Heart right ventricle (tissue), 16 donors: Measurements from ENCODE around the gene LRRN4. TPM values are rescaled to one million over a fixed set of nuclear protein-coding genes. Genes with fewer than 3 reads are reported as not detected.

Experiments
- ATAC-seq, 8 donors: fragments of 200-7000 bp; cut with Tn5 transposase; one replicate each; pipeline ENCODE4 v1.9.1; 2020; ENCODE audit warnings: mild to moderate bottlenecking in 8 of 8, moderate library complexity in 8 of 8, moderate number of reproducible peaks in 1 of 8
- DNase-seq, 2 donors: peaks; one replicate each; pipeline ENCODE4 v3.0.0-alpha.2; 2020
- H3K27ac ChIP-seq, 10 donors: fragments of 200-600 bp; sonication (generic) in 2 of 10; one replicate each; pipeline versions ENCODE4 v1.5.0 to v1.8.0; 2020 to 2022; ENCODE audit warnings: mild to moderate bottlenecking in 3 of 10
- H3K27me3 ChIP-seq, 7 donors: fragments of 200-600 bp; one replicate each; pipeline ENCODE4 v1.8.0; 2021 to 2022; ENCODE audit warnings: mild to moderate bottlenecking in 2 of 7
- H3K36me3 ChIP-seq, 9 donors: fragments of 200-600 bp; sonication (generic) in 1 of 9; one replicate each; pipeline versions ENCODE4 v1.5.0 to v1.8.0; 2020 to 2022; ENCODE audit warnings: mild to moderate bottlenecking in 2 of 9
- H3K4me1 ChIP-seq, 9 donors: fragments of 200-600 bp; sonication (generic) in 1 of 9; one replicate each; pipeline versions ENCODE4 v1.5.0 to v1.8.0; 2020 to 2022; ENCODE audit warnings: mild to moderate bottlenecking in 4 of 9
- H3K4me3 ChIP-seq, 10 donors: fragments of 200-600 bp; sonication (generic) in 2 of 10; one replicate each; pipeline versions ENCODE4 v1.5.0 to v1.8.0; 2020 to 2022; ENCODE audit warnings: mild to moderate bottlenecking in 7 of 10, moderate library complexity in 2 of 10
- H3K9me3 ChIP-seq, 11 donors: fragments of 200-600 bp in 10 of 11; sonication (generic) in 2 of 11; one replicate each; pipeline versions ENCODE4 v1.5.0 to v1.8.0; 2013 to 2022; ENCODE audit warnings: mild to moderate bottlenecking in 2 of 11, control low read depth in 1 of 11, moderate library complexity in 1 of 11
- CTCF ChIP-seq, 9 donors: fragments of 200-600 bp; sonication (generic) in 2 of 9; IDR thresholded peaks; one replicate each; pipeline versions ENCODE4 v1.5.0 to v1.8.0; 2021 to 2022; ENCODE audit warnings: antibody characterized with exemption in 9 of 9, mild to moderate bottlenecking in 5 of 9, moderate library complexity in 1 of 9
- WGBS, 2 donors: extraction: QIAGEN DNeasy Blood & Tissue Kit; methylation state at CpG; one replicate each; pipeline ENCODE4 v1.1.7; 2013; ENCODE audit warnings: inconsistent platforms in 1 of 2; 5-methylcytosine and 5-hydroxymethylcytosine counted together
- intact Hi-C, 10 donors: fragments of 100-400 bp; cut with DNase I; formaldehyde crosslinking; loops; one replicate each; pipeline versions ENCODE4 v1.11.1 to v1.14.2; 2022
- polyA plus RNA-seq, 2 donors: library from polyadenylated mRNA; stranded (reverse); fragments of 200-250 nt; gene quantifications; one replicate each; pipeline ENCODE4 v1.2.3, GENCODE V29; 2013
- total RNA-seq, 10 donors: library from RNA; stranded (reverse); fragmentation: NEBNext Ultra II Directional in 3 of 10; extraction: Animal tissue kit (Norgen Biotek cat#: 25700) in 3 of 10; gene quantifications; one replicate each; pipeline versions ENCODE4 v1.2.1 to v1.2.4, GENCODE V29; 2021 to 2023
- donor health status: Arrhythmogenic right ventricular cardiomyopathy.
- donor health status: ischemic (EF 13 %, LVEDD 7.1; RV severe dilation, severe dysfunction).
- donor health status: healthy with polysubstance abuse.
- donor health status: DM: no; HTN: yes; CAD: no.
- donor health status: DM: no; HTN: no; CAD: no.
- donor health status: ischemic (EF 25% LVEDD 6.9; RV normal size, moderate dysfunction).
- donor health status: ischemic (EF 25% LVEDD 5.7; RV mildly dilated, moderate dysfunction).
- donor health status: healthy.
- donor health status: DM: yes; HTN: yes; CAD: no.
- donor health status: Ischemic cardiomyopathy.
- donor health status: ischemic (EF 35%, LVEDD 5.7; RV mildly dilated, moderate dysfunction).
- donor health status: nonischemic (EF 11% LVEDD 7.7; RV severe dilation, severe dysfunction).
- donor health status: DM: yes; HTN: yes; CAD: no.
- donor health status: PGD.
- donor health status: ischemic (EF 29% LVEDD 5.4; RV normal size, mild dysfunction).
- donor health status: nonischemic (EF 23%, LVEDD 6.1; RV moderate dilation, normal function).

Gene LRRN4
- total and polyA plus RNA-seq, 12 donors: 0.11 to 1.1 (median 0.21) TPM; not detected in 4

- H3K36me3 ChIP-seq: peaks cover 0 to 13% (median 0%) of the 10 kb centered on the region in 9 donors
- H3K4me3 ChIP-seq: no peak overlapping the region
- DNase-seq: no peak
- no peak for ATAC-seq
- intact Hi-C loops: no loop called here
- H3K9me3 ChIP-seq: no peaks in the 10 kb centered on the region
- no peaks in the 10 kb centered on the region for H3K27me3 ChIP-seq
- peaks cover 0 to 3% (median 0%) of the 10 kb centered on the region in 9 donors for H3K4me1 ChIP-seq
- no peak for TF ChIP-seq CTCF (IDR thresholded peaks at IDR 0.05)
- H3K27ac ChIP-seq: no peak overlapping the region
Observed at GRCh38 chr20:6099819-6100218, 46.0 kb upstream of the LRRN4 start.

- 80 to 83% methylated on average over 5 of the region's 5 CpGs for WGBS, 2 donors
- Histone ChIP-seq H3K27me3 (no peaks in the 10 kb centered on the region), H3K4me3 (no peak overlapping the region), H3K36me3 (peaks cover 0 to 17% (median 0%) of the 10 kb centered on the region in 9 donors), H3K27ac (no peak overlapping the region), H3K4me1 (no peaks in the 10 kb centered on the region), H3K9me3 (no peaks in the 10 kb centered on the region)
- no peak for ATAC-seq
- no peak for TF ChIP-seq CTCF (IDR thresholded peaks at IDR 0.05)
- no peak for DNase-seq
- intact Hi-C loops: no loop called here
Observed at GRCh38 chr20:6095409-6095808, 41.5 kb upstream of the LRRN4 start.

GRCh38 chr20:6094565-6094964 is 40.7 kb upstream of the LRRN4 start:
- intact Hi-C loops: no loop called here
- Histone ChIP-seq H3K4me3 (no peak overlapping the region), H3K36me3 (peaks cover 0 to 17% (median 0%) of the 10 kb centered on the region in 9 donors), H3K27me3 (no peaks in the 10 kb centered on the region), H3K9me3 (no peaks in the 10 kb centered on the region), H3K4me1 (no peaks in the 10 kb centered on the region), H3K27ac (no peak overlapping the region)
- ATAC-seq: no peak
- no peak for DNase-seq
- TF ChIP-seq CTCF (IDR thresholded peaks at IDR 0.05): no peak
- WGBS, 2 donors: 97 to 98% methylated on average over 4 of the region's 4 CpGs

DNA sequence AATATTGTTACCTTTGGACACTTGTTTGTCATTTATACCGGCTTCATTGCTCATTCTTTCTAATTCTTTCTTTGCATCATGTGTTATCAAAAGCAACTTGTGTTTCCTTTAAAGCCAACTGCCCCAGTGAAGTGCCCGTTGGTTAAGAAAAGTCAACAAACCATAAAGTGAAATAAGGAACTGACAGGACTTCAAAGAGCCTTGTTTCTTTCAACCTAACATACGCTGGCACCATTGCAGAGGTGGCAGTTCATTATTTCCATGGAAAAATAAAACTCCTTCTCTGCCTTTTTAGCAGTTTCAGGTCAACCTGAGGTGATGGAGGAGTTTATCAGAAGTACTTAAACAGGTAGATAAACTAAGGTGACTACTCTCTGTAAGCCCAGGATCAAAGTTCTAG is 40.2 kb upstream of the LRRN4 start:
- no peak for ATAC-seq
- H3K27me3 ChIP-seq: no peaks in the 10 kb centered on the region
- peaks cover 0 to 17% (median 0%) of the 10 kb centered on the region in 9 donors for H3K36me3 ChIP-seq
- H3K4me1 ChIP-seq: no peaks in the 10 kb centered on the region
- H3K27ac ChIP-seq: no peak overlapping the region
- 88 to 93% methylated on average over 3 of the region's 3 CpGs for WGBS, 2 donors
- intact Hi-C loops: no loop called here
- H3K9me3 ChIP-seq: no peaks in the 10 kb centered on the region
- H3K4me3 ChIP-seq: no peak overlapping the region
- TF ChIP-seq CTCF (IDR thresholded peaks at IDR 0.05): no peak
- no peak for DNase-seq
